Progenitor cell of endocrine pancreas (in vitro differentiated cells): Measurements from ENCODE around the gene STAT6. TPM values are rescaled to one million over a fixed set of nuclear protein-coding genes. Genes with fewer than 3 reads are reported as not detected.
A peak's percentile ranks its signal among the peaks of the same experiment; 100 is the strongest.

Source experiments
- DNase-seq: peaks from one replicate; pipeline ENCODE4 v3.0.0; 2021; ENCODE audit warnings: low spot score; ENCODE audit not compliant: unreplicated experiment
- H3K27ac Mint-ChIP-seq: 2 replicates; pipeline ENCODE4 v1.8.0; 2021; ENCODE audit warnings: mild to moderate bottlenecking, moderate library complexity, mixed read lengths
- H3K27me3 Mint-ChIP-seq: 2 replicates; pipeline ENCODE4 v1.8.0; 2021; ENCODE audit warnings: mixed read lengths
- H3K36me3 Mint-ChIP-seq: 2 replicates; pipeline ENCODE4 v1.8.0; 2022; ENCODE audit warnings: mixed read lengths; ENCODE audit not compliant: insufficient read depth
- H3K4me1 Mint-ChIP-seq: 2 replicates; pipeline ENCODE4 v1.8.0; 2021; ENCODE audit warnings: low read depth, mixed read lengths
- H3K4me3 Mint-ChIP-seq: 2 replicates; pipeline ENCODE4 v1.8.0; 2021; ENCODE audit warnings: low read depth, mild to moderate bottlenecking, moderate library complexity, mixed read lengths
- H3K9me3 Mint-ChIP-seq: 2 replicates; pipeline ENCODE4 v1.8.0; 2021; ENCODE audit warnings: low read depth, mixed read lengths
- total RNA-seq: library from RNA; stranded (reverse); gene quantifications from 2 replicates; pipeline ENCODE4 v1.2.1, GENCODE V29; 2021
- TF ChIP-seq, protein P1 (sequence below): fragments of 200-600 bp; sonication (generic); IDR thresholded peaks from one replicate; pipeline ENCODE4 v1.5.0; 2021; ENCODE audit warnings: antibody characterized with exemption, mild to moderate bottlenecking; ENCODE audit not compliant: unreplicated experiment

STAT6 gene
- total RNA-seq, 1 donor from 2014 or later = 130 TPM

GRCh38 chr12:57153415-57153997, 42.3 kb upstream of the STAT6 start:
- no peak for DNase-seq
- peaks cover 22% of the 10 kb centered on the region for H3K36me3 Mint-ChIP-seq
- no peak overlapping the region for H3K4me3 Mint-ChIP-seq
- peaks cover 20% of the 10 kb centered on the region for H3K4me1 Mint-ChIP-seq
- H3K27me3 Mint-ChIP-seq = no peaks in the 10 kb centered on the region
- TF ChIP-seq, protein P1, sequence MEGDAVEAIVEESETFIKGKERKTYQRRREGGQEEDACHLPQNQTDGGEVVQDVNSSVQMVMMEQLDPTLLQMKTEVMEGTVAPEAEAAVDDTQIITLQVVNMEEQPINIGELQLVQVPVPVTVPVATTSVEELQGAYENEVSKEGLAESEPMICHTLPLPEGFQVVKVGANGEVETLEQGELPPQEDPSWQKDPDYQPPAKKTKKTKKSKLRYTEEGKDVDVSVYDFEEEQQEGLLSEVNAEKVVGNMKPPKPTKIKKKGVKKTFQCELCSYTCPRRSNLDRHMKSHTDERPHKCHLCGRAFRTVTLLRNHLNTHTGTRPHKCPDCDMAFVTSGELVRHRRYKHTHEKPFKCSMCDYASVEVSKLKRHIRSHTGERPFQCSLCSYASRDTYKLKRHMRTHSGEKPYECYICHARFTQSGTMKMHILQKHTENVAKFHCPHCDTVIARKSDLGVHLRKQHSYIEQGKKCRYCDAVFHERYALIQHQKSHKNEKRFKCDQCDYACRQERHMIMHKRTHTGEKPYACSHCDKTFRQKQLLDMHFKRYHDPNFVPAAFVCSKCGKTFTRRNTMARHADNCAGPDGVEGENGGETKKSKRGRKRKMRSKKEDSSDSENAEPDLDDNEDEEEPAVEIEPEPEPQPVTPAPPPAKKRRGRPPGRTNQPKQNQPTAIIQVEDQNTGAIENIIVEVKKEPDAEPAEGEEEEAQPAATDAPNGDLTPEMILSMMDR = no peak
- H3K27ac Mint-ChIP-seq = no peak overlapping the region
- H3K9me3 Mint-ChIP-seq = no peaks in the 10 kb centered on the region

GRCh38 chr12:57152639-57153038, 41.5 kb upstream of the STAT6 start:
- TF ChIP-seq, protein P1 = no peak
- Mint-ChIP-seq H3K4me3 (no peak overlapping the region), H3K9me3 (no peaks in the 10 kb centered on the region), H3K36me3 (peaks cover 19% of the 10 kb centered on the region), H3K4me1 (peaks cover 24% of the 10 kb centered on the region), H3K27ac (no peak overlapping the region), H3K27me3 (no peaks in the 10 kb centered on the region)
- no peak for DNase-seq

- DNase-seq = no peak
- H3K27me3 Mint-ChIP-seq = no peaks in the 10 kb centered on the region
- H3K27ac Mint-ChIP-seq = peak overlapping the region; percentile 52
- peaks cover 16% of the 10 kb centered on the region for H3K36me3 Mint-ChIP-seq
- TF ChIP-seq, protein P1 = no peak
- H3K9me3 Mint-ChIP-seq = no peaks in the 10 kb centered on the region
- H3K4me3 Mint-ChIP-seq = no peak overlapping the region
- peaks cover 31% of the 10 kb centered on the region for H3K4me1 Mint-ChIP-seq
Observed at GRCh38 chr12:57151741-57152630, 40.8 kb upstream of the STAT6 start.

DNA sequence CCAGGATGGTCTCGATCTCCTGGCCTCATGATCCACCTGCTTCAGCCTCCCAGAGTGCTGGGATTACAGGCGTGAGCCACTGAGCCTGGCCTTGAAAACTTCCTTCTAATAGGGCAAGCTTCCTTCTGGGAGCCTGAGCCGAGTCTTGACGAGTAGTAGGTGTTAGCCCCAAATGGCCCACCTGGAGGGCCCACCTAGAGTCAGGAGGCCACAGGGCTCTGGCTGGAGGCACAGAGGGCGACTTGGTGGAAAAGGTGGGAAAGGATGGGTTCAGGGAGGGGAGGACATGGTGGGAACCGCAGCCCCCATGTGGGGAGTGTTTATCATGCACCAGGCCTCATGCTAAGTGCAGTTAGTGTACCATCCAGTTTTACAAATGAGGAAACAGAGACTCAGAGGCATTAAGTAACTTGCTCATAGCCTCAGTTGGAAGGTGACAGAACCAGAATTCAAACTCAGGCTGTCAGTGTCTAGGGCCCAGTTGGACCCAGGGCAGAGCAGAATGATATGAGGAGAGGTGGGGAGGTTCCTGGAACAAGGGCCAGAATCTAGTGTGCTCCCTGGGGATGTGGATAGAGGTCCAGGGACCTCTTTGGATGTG, 39.3 kb upstream of the STAT6 start:
- H3K4me3 Mint-ChIP-seq = no peak overlapping the region
- no peak for DNase-seq
- TF ChIP-seq, protein P1 = no peak
- peak overlapping the region; percentile 73 for H3K27ac Mint-ChIP-seq
- no peaks in the 10 kb centered on the region for H3K27me3 Mint-ChIP-seq
- peaks cover 18% of the 10 kb centered on the region for H3K36me3 Mint-ChIP-seq
- H3K9me3 Mint-ChIP-seq = no peaks in the 10 kb centered on the region
- H3K4me1 Mint-ChIP-seq = peaks cover 40% of the 10 kb centered on the region

- no peak for DNase-seq
- no peaks in the 10 kb centered on the region for H3K9me3 Mint-ChIP-seq
- no peak overlapping the region for H3K4me3 Mint-ChIP-seq
- H3K4me1 Mint-ChIP-seq = peaks cover 40% of the 10 kb centered on the region
- H3K27ac Mint-ChIP-seq = peak overlapping the region; percentile 74
- peaks cover 19% of the 10 kb centered on the region for H3K36me3 Mint-ChIP-seq
- no peaks in the 10 kb centered on the region for H3K27me3 Mint-ChIP-seq
- TF ChIP-seq, protein P1 = no peak
Observed at GRCh38 chr12:57149245-57149900, 38.2 kb upstream of the STAT6 start.
